OCI-LY7 (cell line): ENCODE data around the gene ARL16.

Experiments
- EZH2phosphoT487 ChIP-seq: fragments of 200-600 bp; sonication (generic); IDR thresholded peaks from 2 replicates; pipeline ENCODE4 v1.6.1; 2018; ENCODE audit warnings: low read depth, borderline replicate concordance, mild to moderate bottlenecking, mixed run types, antibody characterized with exemption, low read length, moderate library complexity, mixed read lengths
- TF ChIP-seq, protein P1 (sequence below): fragments of 200-600 bp; sonication (generic); conservative IDR thresholded peaks from 2 replicates; pipeline ENCODE4 v1.5.1; 2014; ENCODE audit warnings: mild to moderate bottlenecking, antibody characterized with exemption, low read length, moderate library complexity, mixed read lengths

DNA sequence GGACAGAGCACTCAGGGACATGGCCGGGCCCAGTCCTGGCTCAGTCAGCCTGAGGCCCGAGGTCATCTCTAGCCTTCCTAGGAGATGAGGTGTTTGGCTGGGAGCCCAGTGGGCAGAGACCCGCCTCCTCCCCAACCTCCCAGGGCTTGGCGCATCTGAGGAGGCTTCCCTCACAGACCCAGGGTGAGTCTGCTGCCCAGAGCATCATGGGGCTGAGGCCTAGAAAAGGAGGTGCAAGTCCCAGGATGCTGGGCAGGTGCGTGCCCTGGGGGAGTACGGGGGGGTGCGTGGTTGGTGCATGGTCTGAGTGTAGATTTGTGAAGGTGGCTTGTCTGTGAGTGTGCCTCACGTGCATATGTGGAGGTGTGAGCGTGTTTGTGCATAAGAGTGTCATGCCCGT lies 31.9 kb downstream of the ARL16 start:
- TF ChIP-seq, protein P1, sequence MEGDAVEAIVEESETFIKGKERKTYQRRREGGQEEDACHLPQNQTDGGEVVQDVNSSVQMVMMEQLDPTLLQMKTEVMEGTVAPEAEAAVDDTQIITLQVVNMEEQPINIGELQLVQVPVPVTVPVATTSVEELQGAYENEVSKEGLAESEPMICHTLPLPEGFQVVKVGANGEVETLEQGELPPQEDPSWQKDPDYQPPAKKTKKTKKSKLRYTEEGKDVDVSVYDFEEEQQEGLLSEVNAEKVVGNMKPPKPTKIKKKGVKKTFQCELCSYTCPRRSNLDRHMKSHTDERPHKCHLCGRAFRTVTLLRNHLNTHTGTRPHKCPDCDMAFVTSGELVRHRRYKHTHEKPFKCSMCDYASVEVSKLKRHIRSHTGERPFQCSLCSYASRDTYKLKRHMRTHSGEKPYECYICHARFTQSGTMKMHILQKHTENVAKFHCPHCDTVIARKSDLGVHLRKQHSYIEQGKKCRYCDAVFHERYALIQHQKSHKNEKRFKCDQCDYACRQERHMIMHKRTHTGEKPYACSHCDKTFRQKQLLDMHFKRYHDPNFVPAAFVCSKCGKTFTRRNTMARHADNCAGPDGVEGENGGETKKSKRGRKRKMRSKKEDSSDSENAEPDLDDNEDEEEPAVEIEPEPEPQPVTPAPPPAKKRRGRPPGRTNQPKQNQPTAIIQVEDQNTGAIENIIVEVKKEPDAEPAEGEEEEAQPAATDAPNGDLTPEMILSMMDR = no peak
- TF ChIP-seq EZH2phosphoT487 = no peak
